Epithelial cell of proximal tubule (primary cell): ENCODE results near the gene ARHGEF40. TPM values are rescaled to one million over a fixed set of nuclear protein-coding genes. Genes with fewer than 3 reads are reported as not detected.

Experiments used
- DNase-seq: peaks from one replicate; pipeline ENCODE4 v3.0.0-alpha.2; 2011; ENCODE audit warnings: low read depth
- H3K4me3 ChIP-seq: 2 replicates; pipeline ENCODE4 v1.5.1; 2011; ENCODE audit warnings: low read depth, mild to moderate bottlenecking, low read length
- total RNA-seq: library from RNA; depleted of rRNA; stranded (reverse); fragments of >200 nt; gene quantifications from 2 replicates; pipeline ENCODE4 v1.2.3, GENCODE V29; 2015
- TF ChIP-seq, protein P1 (sequence below): conservative IDR thresholded peaks from 2 replicates; pipeline ENCODE4 v1.5.1; 2012; ENCODE audit warnings: low read depth, mild to moderate bottlenecking, low read length

ARHGEF40 gene
- total RNA-seq, 1 donor from 2014 or later = 42.7 TPM

GRCh38 chr14:21109377-21110138 is 39.5 kb downstream of the ARHGEF40 start:
- no peak for DNase-seq
- H3K4me3 ChIP-seq = no peak overlapping the region
- TF ChIP-seq, protein P1, sequence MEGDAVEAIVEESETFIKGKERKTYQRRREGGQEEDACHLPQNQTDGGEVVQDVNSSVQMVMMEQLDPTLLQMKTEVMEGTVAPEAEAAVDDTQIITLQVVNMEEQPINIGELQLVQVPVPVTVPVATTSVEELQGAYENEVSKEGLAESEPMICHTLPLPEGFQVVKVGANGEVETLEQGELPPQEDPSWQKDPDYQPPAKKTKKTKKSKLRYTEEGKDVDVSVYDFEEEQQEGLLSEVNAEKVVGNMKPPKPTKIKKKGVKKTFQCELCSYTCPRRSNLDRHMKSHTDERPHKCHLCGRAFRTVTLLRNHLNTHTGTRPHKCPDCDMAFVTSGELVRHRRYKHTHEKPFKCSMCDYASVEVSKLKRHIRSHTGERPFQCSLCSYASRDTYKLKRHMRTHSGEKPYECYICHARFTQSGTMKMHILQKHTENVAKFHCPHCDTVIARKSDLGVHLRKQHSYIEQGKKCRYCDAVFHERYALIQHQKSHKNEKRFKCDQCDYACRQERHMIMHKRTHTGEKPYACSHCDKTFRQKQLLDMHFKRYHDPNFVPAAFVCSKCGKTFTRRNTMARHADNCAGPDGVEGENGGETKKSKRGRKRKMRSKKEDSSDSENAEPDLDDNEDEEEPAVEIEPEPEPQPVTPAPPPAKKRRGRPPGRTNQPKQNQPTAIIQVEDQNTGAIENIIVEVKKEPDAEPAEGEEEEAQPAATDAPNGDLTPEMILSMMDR = no peak

- no peak for DNase-seq
- TF ChIP-seq, protein P1 = no peak
- H3K4me3 ChIP-seq = no peak overlapping the region
Observed at GRCh38 chr14:21112255-21112654, 42.2 kb downstream of the ARHGEF40 start.

GRCh38 chr14:21113369-21113768 is 43.3 kb downstream of the ARHGEF40 start:
- no peak for DNase-seq
- TF ChIP-seq, protein P1 = no peak
- no peak overlapping the region for H3K4me3 ChIP-seq

GRCh38 chr14:21118933-21119332 is 48.8 kb downstream of the ARHGEF40 start:
- DNase-seq = no peak
- H3K4me3 ChIP-seq = no peak overlapping the region
- TF ChIP-seq, protein P1 = no peak

GRCh38 chr14:21120686-21121085 is 50.6 kb downstream of the ARHGEF40 start:
- H3K4me3 ChIP-seq = no peak overlapping the region
- no peak for DNase-seq
- TF ChIP-seq, protein P1 = no peak

GRCh38 chr14:21121122-21121521 is 51.0 kb downstream of the ARHGEF40 start:
- no peak overlapping the region for H3K4me3 ChIP-seq
- DNase-seq = no peak
- TF ChIP-seq, protein P1 = no peak

- TF ChIP-seq, protein P1 = no peak
- H3K4me3 ChIP-seq = no peak overlapping the region
- DNase-seq = no peak
Observed at GRCh38 chr14:21123429-21123828, 53.3 kb downstream of the ARHGEF40 start.
